Measurements from ENCODE around the gene HTT-AS.

GRCh38 chr4:3062471-3062870 lies 11.9 kb downstream of the HTT-AS start:
- TF ChIP-seq CTCF (conservative IDR thresholded peaks at IDR 0.05) (no peak), ZFX (IDR thresholded peaks at IDR 0.05) (no peak)

All from C4-2B (cell line).